Endothelial cell of umbilical vein (primary cell): ENCODE results near the gene ZNF93. TPM values are rescaled to one million over a fixed set of nuclear protein-coding genes. Genes with fewer than 3 reads are reported as not detected.

Experiments used
- BruUV-seq: library from RNA; stranded (reverse); fragments of 400-500 nt; replicated peaks from 2 replicates; lab custom pipeline; 2021; lab: Mats Ljungman, UMichigan
- CTCF ChIA-PET: fragments of 300-600, 350-600 bp; sonication (Branson Sonifier 250); formaldehyde crosslinking; loops from one replicate; lab custom pipeline; 2021; ENCODE audit warnings: antibody characterized with exemption, inconsistent platforms; lab: Charles Lee
- POLR2A ChIA-PET: fragments of 300-600, 350-600 bp; sonication (Branson Sonifier 250); formaldehyde crosslinking; loops from one replicate; lab custom pipeline; 2021; ENCODE audit warnings: antibody characterized with exemption, inconsistent platforms; lab: Charles Lee
- DNase-seq: peaks from one replicate; pipeline ENCODE4 v3.0.0-alpha.2; 2011; ENCODE audit warnings: low read depth, low spot score
- FAIRE-seq: peaks from 2 replicates; lab custom pipeline; 2011; peaks lifted over from hg19 to GRCh38; lab: Jason Lieb, UNC
- H2AFZ ChIP-seq: 2 replicates; pipeline ENCODE4 v1.6.0; 2012; ENCODE audit warnings: low read depth, low read length, control low read depth, inconsistent platforms
- H3K27ac ChIP-seq: 2 replicates; pipeline ENCODE4 v1.5.1; 2011; ENCODE audit warnings: low read depth, mild to moderate bottlenecking, control low read depth, low read length, moderate library complexity; ENCODE audit not compliant: insufficient read depth
- H3K27me3 ChIP-seq, 2 experiments: 2 replicates each; pipeline versions ENCODE4 v1.6.0 to v1.6.1; 2011; ENCODE audit warnings: low read length in 2 of 2, mixed read lengths in 1 of 2; ENCODE audit not compliant: control insufficient read depth in 2 of 2, insufficient read depth in 2 of 2
- H3K36me3 ChIP-seq, 2 experiments: 2 replicates in 1 of 2; 3 replicates in 1 of 2; pipeline ENCODE4 v1.5.1; 2011; ENCODE audit warnings: low read length in 2 of 2, mild to moderate bottlenecking in 1 of 2, moderate library complexity in 1 of 2; ENCODE audit not compliant: control insufficient read depth in 2 of 2, insufficient read depth in 2 of 2; ENCODE audit errors: extremely low read depth in 1 of 2
- H3K4me1 ChIP-seq: 3 replicates; pipeline ENCODE4 v1.5.1; 2011; ENCODE audit warnings: mild to moderate bottlenecking, low read length; ENCODE audit not compliant: control insufficient read depth, insufficient read depth; ENCODE audit errors: extremely low read depth
- H3K4me2 ChIP-seq: 2 replicates; pipeline ENCODE4 v1.6.1; 2011; ENCODE audit warnings: low read length, control low read depth, mixed read lengths; ENCODE audit not compliant: insufficient read depth
- H3K4me3 ChIP-seq, 3 experiments: fragments of 200-600 bp in 1 of 3; sonication (generic), shearing (Covaris generic) in 1 of 3; replicated peaks in 1 of 3; 2 replicates each; pipeline ENCODE4 v1.5.1; 2011 to 2016; ENCODE audit warnings: control low read depth in 3 of 3, low read length in 3 of 3, mild to moderate bottlenecking in 2 of 3, inconsistent platforms in 1 of 3, low read depth in 1 of 3, moderate library complexity in 1 of 3; ENCODE audit not compliant: insufficient read depth in 1 of 3
- H3K79me2 ChIP-seq: 2 replicates; pipeline ENCODE4 v1.6.0; 2012; ENCODE audit warnings: low read length, inconsistent platforms; ENCODE audit not compliant: control insufficient read depth, insufficient read depth
- H3K9ac ChIP-seq: replicated peaks from 2 replicates; pipeline ENCODE3; 2011; ENCODE audit warnings: low read length, control low read depth; ENCODE audit not compliant: insufficient read depth; ENCODE audit errors: extremely low read depth
- H3K9me1 ChIP-seq: replicated peaks from 3 replicates; pipeline ENCODE4 v1.6.0; 2011; ENCODE audit warnings: mild to moderate bottlenecking, low read length; ENCODE audit not compliant: control insufficient read depth, insufficient read depth; ENCODE audit errors: extremely low read depth
- H3K9me3 ChIP-seq: replicated peaks from 2 replicates; pipeline ENCODE4 v1.5.1; 2012; ENCODE audit warnings: low read length, inconsistent platforms; ENCODE audit not compliant: control insufficient read depth, insufficient read depth
- H4K20me1 ChIP-seq: replicated peaks from 2 replicates; pipeline ENCODE3; 2011; ENCODE audit warnings: mild to moderate bottlenecking, low read length; ENCODE audit not compliant: control insufficient read depth, insufficient read depth; ENCODE audit errors: extremely low read depth
- CTCF ChIP-seq, 2 donors: IDR thresholded peaks; 1 replicate in 1 of 2; 2 replicates in 1 of 2; pipeline ENCODE4 v1.5.1; 2011; ENCODE audit warnings: low read length in 2 of 2, mild to moderate bottlenecking in 2 of 2, moderate library complexity in 2 of 2, control low read depth in 1 of 2, inconsistent platforms in 1 of 2, low read depth in 1 of 2; ENCODE audit not compliant: insufficient read depth in 1 of 2; ENCODE audit errors: extremely low read depth in 1 of 2
- EZH2 ChIP-seq: IDR thresholded peaks from 2 replicates; pipeline ENCODE4 v1.6.1; 2012; ENCODE audit warnings: borderline replicate concordance, low read depth, mild to moderate bottlenecking, moderate library complexity, low read length, inconsistent platforms; ENCODE audit not compliant: severe bottlenecking
- FOS ChIP-seq: IDR thresholded peaks from 2 replicates; pipeline ENCODE4 v1.6.1; 2011; ENCODE audit warnings: mild to moderate bottlenecking, low read length, moderate library complexity, borderline replicate concordance; ENCODE audit not compliant: insufficient read depth
- GATA2 ChIP-seq: IDR thresholded peaks from 2 replicates; pipeline ENCODE4 v1.7.0; 2011; ENCODE audit warnings: low read depth, mild to moderate bottlenecking, moderate library complexity, mixed read lengths, low read length; ENCODE audit not compliant: insufficient read length, insufficient read depth
- JUN ChIP-seq: IDR thresholded peaks from 2 replicates; pipeline ENCODE4 v1.6.1; 2011; ENCODE audit warnings: borderline replicate concordance, low read depth; ENCODE audit not compliant: insufficient read length, insufficient read depth
- MYC ChIP-seq: IDR thresholded peaks from one replicate; pipeline ENCODE4 v1.6.1; 2011; ENCODE audit warnings: mild to moderate bottlenecking, low read depth, low read length
- POLR2A ChIP-seq: IDR thresholded peaks from 2 replicates; pipeline ENCODE4 v1.6.1; 2012; ENCODE audit warnings: low read depth, mild to moderate bottlenecking, control low read depth, low read length
- POLR2AphosphoS5 ChIP-seq: IDR thresholded peaks from 2 replicates; pipeline ENCODE4 v1.6.1; 2012; ENCODE audit warnings: low read depth, mild to moderate bottlenecking, control low read depth, low read length, moderate library complexity; ENCODE audit not compliant: insufficient read depth
- dilution Hi-C: fragments of 300-500 bp; cut with MboI; formaldehyde crosslinking; loops from one replicate; pipeline ENCODE4 v1.15.0; 2019; ENCODE audit warnings: low sequenced_read_pairs; ENCODE audit not compliant: extremely low pct_ligation_motif_present
- intact Hi-C: fragments of 100-400 bp; cut with micrococcal nuclease; formaldehyde crosslinking; loops from one replicate; pipeline ENCODE4 v1.10.0; 2022
- polyA plus RNA-seq, 4 experiments: library from polyadenylated mRNA; depleted of rRNA in 3 of 4; stranded (reverse) in 3 of 4; unstranded in 1 of 4; fragments of >200 nt; gene quantifications; 2 replicates each; pipeline versions ENCODE4 v1.2.1 to v1.2.3, GENCODE V29; 2011 to 2012; ENCODE audit warnings: missing spikeins in 1 of 4
- total RNA-seq: library from RNA; stranded (reverse); gene quantifications from 2 replicates; pipeline ENCODE4 v1.2.3, GENCODE V29; 2021
- TF ChIP-seq, protein P1 (sequence below): IDR thresholded peaks from 2 replicates; pipeline ENCODE4 v1.6.1; 2011; ENCODE audit not compliant: insufficient read depth, insufficient read length

ZNF93 gene
- total and polyA plus RNA-seq, 2 donors (not counting 3 experiments of a cell fraction or from before 2014, with no cell fraction given), result 8.1 to 9.9 TPM

- no peak for FAIRE-seq
- H4K20me1 ChIP-seq, result no peaks in the 10 kb centered on the region
- H3K9me1 ChIP-seq, result no peaks in the 10 kb centered on the region
- H3K4me2 ChIP-seq, result no peak overlapping the region
- no TSS peak for BruUV-seq
- H3K4me1 ChIP-seq, result no peaks in the 10 kb centered on the region
- dilution Hi-C loops (no loop called here), intact Hi-C loops (no loop called here)
- no peak overlapping the region for H3K4me3 ChIP-seq
- POLR2A ChIA-PET, result interaction anchor here (0.6 kb wide), 1 partner anchor 119 kb away, joined by 4 read pairs; no protein-coding TSS in a partner anchor
- H3K9me3 ChIP-seq, result peaks cover 2% of the 10 kb centered on the region
- TF ChIP-seq, protein P1, sequence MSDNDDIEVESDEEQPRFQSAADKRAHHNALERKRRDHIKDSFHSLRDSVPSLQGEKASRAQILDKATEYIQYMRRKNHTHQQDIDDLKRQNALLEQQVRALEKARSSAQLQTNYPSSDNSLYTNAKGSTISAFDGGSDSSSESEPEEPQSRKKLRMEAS, result no peak
- TF ChIP-seq EZH2 (no peak), FOS (no peak), POLR2A (no peak), JUN (no peak), CTCF (IDR thresholded peaks at IDR 0.05; ENCODE audit: extremely low read depth in 1 of 2, insufficient read depth in 1 of 2, low read depth in 1 of 2, low read length in 2 of 2) (no peak), GATA2 (no peak), MYC (no peak), POLR2AphosphoS5 (no peak)
- no peak overlapping the region for H3K27ac ChIP-seq
- H3K27me3 ChIP-seq, result no peaks in the 10 kb centered on the region
- no peaks in the 10 kb centered on the region for H3K36me3 ChIP-seq
- no peak for DNase-seq
- H3K79me2 ChIP-seq, result no peaks in the 10 kb centered on the region
- CTCF ChIA-PET, result no interaction called here
- H2AFZ ChIP-seq, result no peak overlapping the region
- H3K9ac ChIP-seq, result no peak overlapping the region
Measured at GRCh38 chr19:19860756-19861390, 39.9 kb upstream of the ZNF93 start.
